GM23248 (cell line): Measurements from ENCODE around the gene GRIK3. TPM values are rescaled to one million over a fixed set of nuclear protein-coding genes. Genes with fewer than 3 reads are reported as not detected.

Experiments
- DNase-seq: peaks from one replicate; pipeline ENCODE4 v3.0.0-alpha.2; 2015
- H2AFZ ChIP-seq: fragments of 200-600 bp; sonication (generic); 2 replicates; pipeline ENCODE4 v1.6.1; 2016; ENCODE audit warnings: antibody characterized with exemption
- H3F3A ChIP-seq: fragments of 200-600 bp; sonication (generic); 2 replicates; pipeline ENCODE4 v1.6.1; 2016; ENCODE audit warnings: mild to moderate bottlenecking, antibody characterized with exemption, mixed run types; ENCODE audit not compliant: insufficient read depth
- H3K27ac ChIP-seq: fragments of 200-600 bp; sonication (generic); 2 replicates; pipeline ENCODE4 v1.5.1; 2016; ENCODE audit warnings: mild to moderate bottlenecking
- H3K27me3 ChIP-seq: fragments of 200-600 bp; sonication (generic); replicated peaks from 2 replicates; pipeline ENCODE4 v1.6.1; 2016; ENCODE audit warnings: mild to moderate bottlenecking; ENCODE audit not compliant: insufficient read depth
- H3K36me3 ChIP-seq: fragments of 200-600 bp; sonication (generic); 2 replicates; pipeline ENCODE4 v1.6.1; 2016; ENCODE audit warnings: low read depth, mild to moderate bottlenecking
- H3K4me1 ChIP-seq: fragments of 200-600 bp; sonication (generic); 2 replicates; pipeline ENCODE4 v1.6.1; 2016; ENCODE audit warnings: mild to moderate bottlenecking; ENCODE audit not compliant: insufficient read depth
- H3K4me2 ChIP-seq: fragments of 200-600 bp; sonication (generic); one replicate; pipeline ENCODE4 v1.6.1; 2016; ENCODE audit warnings: mild to moderate bottlenecking; ENCODE audit not compliant: unreplicated experiment
- H3K4me3 ChIP-seq: fragments of 200-600 bp; sonication (generic); 2 replicates; pipeline ENCODE4 v1.5.1; 2016; ENCODE audit warnings: mild to moderate bottlenecking
- H3K79me2 ChIP-seq: fragments of 200-600 bp; sonication (generic); 2 replicates; pipeline ENCODE4 v1.6.1; 2016; ENCODE audit warnings: mild to moderate bottlenecking; ENCODE audit not compliant: insufficient read depth
- H3K9ac ChIP-seq: fragments of 200-600 bp; sonication (generic); 2 replicates; pipeline ENCODE4 v1.6.1; 2016; ENCODE audit warnings: mild to moderate bottlenecking
- H3K9me2 ChIP-seq: fragments of 200-600 bp; sonication (generic); 2 replicates; pipeline ENCODE4 v1.6.1; 2016; ENCODE audit warnings: mixed run types, mild to moderate bottlenecking, moderate library complexity; ENCODE audit not compliant: insufficient read depth
- H3K9me3 ChIP-seq: fragments of 200-600 bp; sonication (generic); one replicate; pipeline ENCODE4 v1.6.1; 2017; ENCODE audit warnings: low read depth
- H4K20me1 ChIP-seq: fragments of 200-600 bp; sonication (generic); 2 replicates; pipeline ENCODE4 v1.6.0; 2016; ENCODE audit not compliant: insufficient read depth
- EZH2 ChIP-seq: fragments of 200-600 bp; sonication (generic); IDR thresholded peaks from 2 replicates; pipeline ENCODE4 v1.6.1; 2018; ENCODE audit warnings: antibody characterized with exemption, mild to moderate bottlenecking; ENCODE audit not compliant: insufficient read depth, poor library complexity, severe bottlenecking
- EZH2phosphoT487 ChIP-seq: fragments of 200-600 bp; sonication (generic); IDR thresholded peaks from 2 replicates; pipeline ENCODE4 v1.6.1; 2018; ENCODE audit warnings: antibody characterized with exemption, moderate library complexity, mild to moderate bottlenecking, low read depth; ENCODE audit not compliant: insufficient read depth
- WGBS, 2 experiments: methylation state at CpG; one replicate each; pipeline ENCODE4 v1.1.6; 2015 to 2017; ENCODE audit warnings: low lambda C conversion rate in 2 of 2, low coverage in 1 of 2; ENCODE audit errors: missing lambda C conversion rate in 2 of 2; 5-methylcytosine and 5-hydroxymethylcytosine counted together
- in situ Hi-C: fragments of 300-500 bp; cut with MboI; formaldehyde crosslinking; loops from 2 replicates; pipeline ENCODE4 v1.15.0; 2020
- polyA plus RNA-seq: library from polyadenylated mRNA; unstranded; fragments of >200 nt; fragmentation: Nextera tagmentation; extraction: Ambion mirVana; gene quantifications from 2 replicates; pipeline ENCODE4 v1.2.1, GENCODE V29; 2016
- total RNA-seq: library from RNA; depleted of rRNA; stranded (reverse); fragments of >200 nt; shearing (Covaris generic); gene quantifications from 2 replicates; pipeline ENCODE4 v1.2.3, GENCODE V29; 2014

Gene GRIK3
- total and polyA plus RNA-seq, 2 experiments from 2014 or later, result not detected

DNA sequence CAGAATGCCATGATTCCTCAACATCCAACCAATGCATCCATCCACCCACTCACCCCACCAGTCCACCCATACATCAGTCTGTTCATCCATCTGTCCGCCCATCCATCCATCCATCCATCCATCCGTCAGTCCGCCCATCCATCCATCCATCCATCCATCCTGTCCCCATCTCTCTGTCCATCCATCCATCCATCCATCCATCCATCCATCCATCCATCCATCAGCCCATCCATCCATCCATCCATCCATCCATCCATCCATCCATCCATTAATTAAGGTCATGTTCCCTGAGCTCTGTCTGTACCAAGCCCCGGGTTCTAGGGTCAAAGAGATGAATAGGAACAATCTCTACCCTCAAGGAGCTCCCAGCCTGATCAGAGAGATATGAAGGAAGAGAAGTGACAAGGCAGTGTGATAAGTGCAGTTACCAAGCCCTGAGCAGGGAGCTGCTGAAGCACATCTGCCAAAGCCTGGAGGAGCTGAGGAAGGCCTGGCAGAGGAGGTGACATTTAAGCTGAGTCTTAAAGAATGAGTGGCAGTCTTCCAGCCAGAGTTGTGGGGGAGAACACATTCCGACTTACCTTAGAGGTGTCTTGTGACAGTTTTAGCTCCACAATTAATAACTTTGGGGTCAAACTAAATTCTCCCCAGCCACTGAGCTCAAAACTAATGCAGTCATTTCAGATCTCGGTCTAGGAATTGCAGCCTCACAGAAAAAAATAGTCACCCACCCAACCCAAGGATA, 47.9 kb downstream of the GRIK3 start:
- Histone ChIP-seq H3K9me2 (no peaks in the 10 kb centered on the region), H3K4me3 (no peak overlapping the region), H3K27ac (no peak overlapping the region), H3K9me3 (no peaks in the 10 kb centered on the region), H3K4me2 (no peak overlapping the region), H3K27me3 (no peaks in the 10 kb centered on the region), H3K4me1 (no peaks in the 10 kb centered on the region), H3F3A (no peaks in the 10 kb centered on the region), H3K79me2 (no peaks in the 10 kb centered on the region), H2AFZ (no peak overlapping the region), H3K9ac (no peak overlapping the region), H4K20me1 (no peaks in the 10 kb centered on the region), H3K36me3 (no peaks in the 10 kb centered on the region)
- TF ChIP-seq EZH2phosphoT487, result no peak
- no peak for TF ChIP-seq EZH2
- WGBS, 2 experiments, result 24 to 43% methylated on average over 6 of the region's 6 CpGs
- in situ Hi-C loops, result no loop called here
- no peak for DNase-seq

DNA sequence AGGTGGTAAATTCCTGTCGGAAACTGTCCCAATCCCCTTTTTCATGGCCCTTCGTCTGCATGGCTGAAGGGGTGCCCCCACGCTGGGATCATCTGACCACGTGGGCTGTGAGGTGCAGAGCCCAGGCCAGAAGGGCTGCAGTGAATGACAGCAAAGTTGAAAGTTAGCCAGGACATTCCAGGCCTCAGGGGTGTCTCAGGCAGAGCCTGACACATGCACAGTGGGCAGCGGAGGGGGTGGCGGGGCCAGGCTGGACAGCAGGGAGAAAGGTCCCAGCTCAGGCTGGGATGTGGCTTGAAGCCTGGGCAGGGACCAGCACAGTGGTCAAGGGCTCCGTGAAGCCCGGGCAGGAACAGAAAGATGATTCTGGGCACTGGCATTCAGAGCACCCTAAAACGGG, 49.6 kb downstream of the GRIK3 start:
- no peak overlapping the region for H3K4me2 ChIP-seq
- no peak overlapping the region for H3K4me3 ChIP-seq
- no peaks in the 10 kb centered on the region for H3K9me2 ChIP-seq
- H3F3A ChIP-seq, result no peaks in the 10 kb centered on the region
- no peak overlapping the region for H3K9ac ChIP-seq
- DNase-seq, result no peak
- TF ChIP-seq EZH2phosphoT487 (no peak), EZH2 (no peak)
- no peaks in the 10 kb centered on the region for H3K36me3 ChIP-seq
- 34 to 39% methylated on average over 9 of the region's 9 CpGs for WGBS, 2 experiments
- no peaks in the 10 kb centered on the region for H4K20me1 ChIP-seq
- H3K27me3 ChIP-seq, result no peaks in the 10 kb centered on the region
- in situ Hi-C loops, result no loop called here
- H3K9me3 ChIP-seq, result no peaks in the 10 kb centered on the region
- no peak overlapping the region for H3K27ac ChIP-seq
- H3K4me1 ChIP-seq, result no peaks in the 10 kb centered on the region
- no peaks in the 10 kb centered on the region for H3K79me2 ChIP-seq
- H2AFZ ChIP-seq, result no peak overlapping the region

DNA sequence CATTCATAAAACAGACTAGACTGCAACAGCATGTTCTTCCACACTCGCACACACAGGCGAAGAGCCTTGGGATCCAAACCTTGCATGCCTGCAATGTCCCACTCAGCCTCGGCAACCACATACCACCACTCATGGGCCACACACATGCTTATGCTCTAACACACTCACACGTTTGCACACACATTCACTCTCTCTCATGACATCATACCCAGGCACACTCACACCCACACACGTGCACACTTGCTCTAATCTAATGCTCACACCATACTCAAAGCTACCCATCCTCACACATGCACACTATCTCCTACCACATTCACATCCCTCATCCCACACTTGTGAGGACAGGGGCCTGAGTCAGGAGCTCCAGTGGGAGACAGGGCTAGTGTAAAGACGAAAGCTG, 50.3 kb downstream of the GRIK3 start:
- H3K27ac ChIP-seq, result no peak overlapping the region
- no peaks in the 10 kb centered on the region for H3K79me2 ChIP-seq
- no peak overlapping the region for H3K9ac ChIP-seq
- H3K4me2 ChIP-seq, result no peak overlapping the region
- no peak overlapping the region for H3K4me3 ChIP-seq
- DNase-seq, result no peak
- H4K20me1 ChIP-seq, result no peaks in the 10 kb centered on the region
- no peak overlapping the region for H2AFZ ChIP-seq
- H3K36me3 ChIP-seq, result no peaks in the 10 kb centered on the region
- no peaks in the 10 kb centered on the region for H3K27me3 ChIP-seq
- H3K9me3 ChIP-seq, result no peaks in the 10 kb centered on the region
- no peaks in the 10 kb centered on the region for H3K9me2 ChIP-seq
- no peaks in the 10 kb centered on the region for H3K4me1 ChIP-seq
- H3F3A ChIP-seq, result no peaks in the 10 kb centered on the region
- TF ChIP-seq EZH2phosphoT487, result no peak
- no peak for TF ChIP-seq EZH2
- WGBS, 2 experiments, result 28 to 33% methylated on average over 6 of the region's 6 CpGs
- in situ Hi-C loops, result no loop called here

DNA sequence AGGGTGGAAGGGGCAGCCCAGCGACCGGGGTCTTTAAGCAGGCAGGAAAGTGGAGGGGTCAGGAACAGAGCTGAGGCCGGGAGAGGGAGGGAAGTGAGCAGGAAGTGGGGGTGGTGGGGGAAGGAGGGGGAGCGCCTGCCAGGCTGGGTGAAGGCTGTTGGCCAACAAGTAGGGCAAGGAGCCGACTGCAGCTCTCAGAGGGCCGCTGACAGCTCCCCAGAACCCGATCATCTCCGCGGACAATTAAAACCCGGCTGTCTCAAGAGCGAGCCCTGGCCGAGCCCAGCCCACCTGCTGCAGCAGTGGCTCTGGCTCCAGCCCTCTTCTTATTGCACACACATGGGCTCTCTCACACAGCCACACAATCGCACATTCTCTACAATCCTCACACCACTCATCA, 51.6 kb downstream of the GRIK3 start:
- no peaks in the 10 kb centered on the region for H3K9me3 ChIP-seq
- no peaks in the 10 kb centered on the region for H3F3A ChIP-seq
- no peak overlapping the region for H2AFZ ChIP-seq
- in situ Hi-C loops, result no loop called here
- no peaks in the 10 kb centered on the region for H3K4me1 ChIP-seq
- H4K20me1 ChIP-seq, result no peaks in the 10 kb centered on the region
- H3K9ac ChIP-seq, result no peak overlapping the region
- H3K79me2 ChIP-seq, result no peaks in the 10 kb centered on the region
- H3K4me2 ChIP-seq, result no peak overlapping the region
- H3K4me3 ChIP-seq, result no peak overlapping the region
- no peak overlapping the region for H3K27ac ChIP-seq
- no peaks in the 10 kb centered on the region for H3K27me3 ChIP-seq
- no peak for DNase-seq
- no peaks in the 10 kb centered on the region for H3K36me3 ChIP-seq
- H3K9me2 ChIP-seq, result no peaks in the 10 kb centered on the region
- WGBS, 2 experiments, result 3 to 4% methylated on average over 11 to 13 of the region's 13 CpGs
- TF ChIP-seq EZH2phosphoT487 (no peak), EZH2 (no peak)
